GM12801 (cell line): ENCODE results near the gene PAPSS1.

Experiments used
- CTCF ChIP-seq: IDR thresholded peaks from one replicate; pipeline ENCODE4 v1.5.1; 2011; ENCODE audit warnings: control low read depth; ENCODE audit not compliant: insufficient read length; ENCODE audit errors: extremely low read depth

The PAPSS1 gene

DNA sequence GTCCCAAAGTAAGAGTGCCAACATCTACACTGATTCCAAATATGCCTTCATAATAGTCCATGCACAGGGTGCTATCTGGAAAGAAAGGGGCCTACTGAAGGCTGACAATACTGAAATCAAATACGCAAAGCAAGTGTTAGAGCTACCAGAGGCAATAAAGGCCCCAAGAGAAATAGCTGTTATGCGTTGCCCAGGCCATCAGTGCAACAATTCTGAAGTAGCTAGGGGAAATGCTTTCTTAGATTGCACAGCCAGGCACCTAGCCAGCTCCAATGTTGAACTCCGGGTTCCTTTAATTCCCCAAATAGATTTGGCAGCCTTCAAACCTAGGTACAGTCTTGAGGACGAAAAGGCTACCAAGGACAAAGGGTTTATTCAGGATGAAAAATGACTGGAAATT lies 17.4 kb upstream of the PAPSS1 start:
- TF ChIP-seq CTCF: no peak

DNA sequence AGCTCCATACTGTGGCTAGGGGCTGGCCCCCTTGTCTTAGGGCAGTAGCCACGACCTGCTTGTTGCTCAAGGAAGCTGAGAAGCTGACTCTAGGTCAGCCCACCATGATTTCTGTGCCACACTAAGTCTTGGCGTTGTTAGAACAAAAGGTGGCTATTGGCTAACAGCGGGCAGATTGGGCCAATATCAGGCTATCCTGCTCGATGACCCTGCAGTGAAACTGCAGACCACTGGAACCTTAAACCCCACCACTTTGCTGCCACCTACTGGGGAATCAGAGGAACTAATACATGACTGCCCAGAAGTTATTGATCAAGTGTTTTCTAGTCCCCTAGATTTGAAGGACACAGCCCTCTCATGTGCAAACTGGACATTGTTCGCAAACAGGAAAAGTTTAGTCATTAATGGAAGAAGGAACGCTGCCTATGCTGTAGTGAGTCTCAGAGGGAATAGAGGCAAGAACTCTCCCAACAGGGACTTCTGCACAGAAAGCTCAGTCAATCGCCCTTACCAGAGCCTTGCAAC lies 17.0 kb upstream of the PAPSS1 start:
- TF ChIP-seq CTCF: no peak

- TF ChIP-seq CTCF: no peak
Measured at GRCh38 chr4:107736037-107736436, 16.0 kb upstream of the PAPSS1 start.

GRCh38 chr4:107734120-107734519 lies 14.1 kb upstream of the PAPSS1 start:
- TF ChIP-seq CTCF: no peak

GRCh38 chr4:107733431-107733925 lies 13.4 kb upstream of the PAPSS1 start:
- no peak for TF ChIP-seq CTCF

- no peak for TF ChIP-seq CTCF
Measured at GRCh38 chr4:107725281-107725859, 5.3 kb upstream of the PAPSS1 start.

DNA sequence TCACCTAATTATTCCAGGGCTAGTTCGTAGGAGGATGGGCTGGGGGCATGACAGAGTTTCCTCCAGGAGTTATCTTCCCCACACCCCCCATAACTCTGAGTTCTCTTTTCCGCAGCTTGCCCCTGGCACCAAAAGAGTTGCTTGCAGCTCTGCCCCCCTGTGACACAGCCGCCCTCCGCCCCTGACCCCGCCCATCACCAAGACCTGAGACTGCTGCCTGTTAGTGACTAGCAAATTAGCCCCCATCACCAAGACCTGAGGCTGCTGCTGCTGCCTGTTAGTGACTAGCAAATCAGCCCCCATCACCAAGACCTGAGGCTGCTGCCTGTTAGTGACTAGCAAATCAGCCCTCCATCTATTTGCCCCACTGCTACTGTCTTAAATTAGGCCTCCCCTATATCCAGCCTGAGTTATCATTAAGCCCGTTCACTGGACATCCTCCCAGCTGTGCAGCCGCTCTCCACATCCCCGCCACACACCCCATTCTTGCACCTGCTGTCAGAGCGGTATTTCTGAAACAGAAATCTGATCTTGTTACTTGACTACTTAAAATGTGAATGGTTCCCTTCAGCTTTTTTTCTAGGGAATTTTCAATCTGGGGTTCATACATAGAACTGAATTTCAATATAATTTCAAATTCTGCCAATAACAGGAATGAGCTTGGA lies 1.5 kb upstream of the PAPSS1 start:
- no peak for TF ChIP-seq CTCF
